ENCODE data around the gene PLEKHA3.

DNA sequence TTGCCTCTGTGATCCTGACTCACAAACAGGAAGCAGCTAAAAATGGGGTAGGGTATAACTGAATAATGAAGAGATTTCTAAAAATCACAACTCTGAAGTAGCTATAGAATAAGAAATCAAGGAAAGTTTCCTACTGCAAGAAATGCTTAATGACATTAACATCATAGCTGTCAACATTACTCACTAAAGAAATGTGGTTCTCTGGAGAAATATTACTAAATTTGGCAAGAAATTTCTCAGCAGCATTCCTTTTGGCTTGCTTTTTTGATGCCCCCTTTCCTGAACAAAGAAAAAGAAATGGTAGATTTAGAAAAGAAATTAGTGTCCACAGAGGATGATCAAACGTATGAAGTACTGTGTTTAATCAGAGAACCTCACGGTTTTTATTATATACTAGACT, 38.8 kb upstream of the PLEKHA3 start:
- TF ChIP-seq, protein P1, sequence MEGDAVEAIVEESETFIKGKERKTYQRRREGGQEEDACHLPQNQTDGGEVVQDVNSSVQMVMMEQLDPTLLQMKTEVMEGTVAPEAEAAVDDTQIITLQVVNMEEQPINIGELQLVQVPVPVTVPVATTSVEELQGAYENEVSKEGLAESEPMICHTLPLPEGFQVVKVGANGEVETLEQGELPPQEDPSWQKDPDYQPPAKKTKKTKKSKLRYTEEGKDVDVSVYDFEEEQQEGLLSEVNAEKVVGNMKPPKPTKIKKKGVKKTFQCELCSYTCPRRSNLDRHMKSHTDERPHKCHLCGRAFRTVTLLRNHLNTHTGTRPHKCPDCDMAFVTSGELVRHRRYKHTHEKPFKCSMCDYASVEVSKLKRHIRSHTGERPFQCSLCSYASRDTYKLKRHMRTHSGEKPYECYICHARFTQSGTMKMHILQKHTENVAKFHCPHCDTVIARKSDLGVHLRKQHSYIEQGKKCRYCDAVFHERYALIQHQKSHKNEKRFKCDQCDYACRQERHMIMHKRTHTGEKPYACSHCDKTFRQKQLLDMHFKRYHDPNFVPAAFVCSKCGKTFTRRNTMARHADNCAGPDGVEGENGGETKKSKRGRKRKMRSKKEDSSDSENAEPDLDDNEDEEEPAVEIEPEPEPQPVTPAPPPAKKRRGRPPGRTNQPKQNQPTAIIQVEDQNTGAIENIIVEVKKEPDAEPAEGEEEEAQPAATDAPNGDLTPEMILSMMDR (IDR thresholded peaks at IDR 0.05; ENCODE audit: insufficient read depth, low read length, poor library complexity, severe bottlenecking), result no peak
- no peak for TF ChIP-seq EZH2phosphoT487 (conservative IDR thresholded peaks at IDR 0.05; ENCODE audit: low read length)

Measured in SU-DHL-6 (cell line).